ENCODE results near the gene KDM4C. TPM values are rescaled to one million over a fixed set of nuclear protein-coding genes. Genes with fewer than 3 reads are reported as not detected.

The KDM4C gene
- total and polyA plus RNA-seq, 5 donors from 2014 or later = 27.9 to 99.0 (median 32.0) TPM

GRCh38 chr9:6961845-6962522 is 204.2 kb downstream of the KDM4C start:
- Mint-ChIP-seq H3K36me3 (peaks cover 26% of the 10 kb centered on the region), H3K27ac (peak overlapping the region in 2 of 3 donors; percentile 6 to 47), H3K4me3 (no peak overlapping the region)

GRCh38 chr9:6965566-6965965 is 207.8 kb downstream of the KDM4C start:
- Mint-ChIP-seq H3K27ac (peak overlapping the region in 1 of 3 donors; percentile 38), H3K27me3 (no peaks in the 10 kb centered on the region)
- no peak for ATAC-seq (ENCODE audit: low read depth in 2 of 2)

More at GRCh38 chr9:6961845-6962522, 204.2 kb downstream of the KDM4C start:
- Histone ChIP-seq H3K27me3 (ENCODE audit: control insufficient read depth, insufficient read depth, low read length) (no peaks in the 10 kb centered on the region), H3K9me3 (ENCODE audit: control insufficient read depth in 2 of 2, low read length in 2 of 2) (no peaks in the 10 kb centered on the region), H3K36me3 (ENCODE audit: control insufficient read depth, insufficient read depth, low read length) (peaks cover 11% of the 10 kb centered on the region), H3K4me1 (ENCODE audit: control insufficient read depth, insufficient read depth, low read length, poor library complexity, severe bottlenecking) (no peaks in the 10 kb centered on the region), H3K4me3 (ENCODE audit: low read depth, low read length) (no peak overlapping the region), H3K27ac (ENCODE audit: insufficient read depth, low read length, poor library complexity, severe bottlenecking) (no peak overlapping the region)
- DNase-seq (no peak), ATAC-seq (ENCODE audit: low read depth in 2 of 2) (no peak)
- H3K4me1 Mint-ChIP-seq = peaks cover 5 to 18% (median 10%) of the 10 kb centered on the region in 4 donors
- no peaks in the 10 kb centered on the region for H3K9me3 Mint-ChIP-seq
- H3K27me3 Mint-ChIP-seq = no peaks in the 10 kb centered on the region

GRCh38 chr9:6968271-6968670 is 210.5 kb downstream of the KDM4C start:
- no peaks in the 10 kb centered on the region for H3K27me3 Mint-ChIP-seq
- H3K9me3 Mint-ChIP-seq = no peaks in the 10 kb centered on the region
- no peak overlapping the region for H3K4me3 ChIP-seq (ENCODE audit: low read depth, low read length)
- H3K27ac ChIP-seq (ENCODE audit: insufficient read depth, low read length, poor library complexity, severe bottlenecking) = no peak overlapping the region
- H3K27me3 ChIP-seq (ENCODE audit: control insufficient read depth, insufficient read depth, low read length) = no peaks in the 10 kb centered on the region
- H3K36me3 ChIP-seq (ENCODE audit: control insufficient read depth, insufficient read depth, low read length) = peaks cover 3% of the 10 kb centered on the region
- peaks cover 7% of the 10 kb centered on the region for H3K36me3 Mint-ChIP-seq
- ATAC-seq (ENCODE audit: low read depth in 2 of 2) (no peak), DNase-seq (no peak)
- no peaks in the 10 kb centered on the region for H3K4me1 ChIP-seq (ENCODE audit: control insufficient read depth, insufficient read depth, low read length, poor library complexity, severe bottlenecking)
- no peaks in the 10 kb centered on the region for H3K9me3 ChIP-seq (ENCODE audit: control insufficient read depth in 2 of 2, low read length in 2 of 2)
- no peak overlapping the region for H3K27ac Mint-ChIP-seq
- peaks cover 19 to 36% (median 21%) of the 10 kb centered on the region in 4 donors for H3K4me1 Mint-ChIP-seq
- no peak overlapping the region for H3K4me3 Mint-ChIP-seq

More at GRCh38 chr9:6965566-6965965, 207.8 kb downstream of the KDM4C start:
- H3K4me1 ChIP-seq (ENCODE audit: control insufficient read depth, insufficient read depth, low read length, poor library complexity, severe bottlenecking) = no peaks in the 10 kb centered on the region
- H3K27ac ChIP-seq (ENCODE audit: insufficient read depth, low read length, poor library complexity, severe bottlenecking) = no peak overlapping the region
- no peaks in the 10 kb centered on the region for H3K9me3 ChIP-seq (ENCODE audit: control insufficient read depth in 2 of 2, low read length in 2 of 2)
- DNase-seq = no peak
- Mint-ChIP-seq H3K4me1 (peaks cover 13 to 36% (median 20%) of the 10 kb centered on the region in 4 donors), H3K9me3 (no peaks in the 10 kb centered on the region), H3K4me3 (no peak overlapping the region), H3K36me3 (peaks cover 16% of the 10 kb centered on the region)
- H3K36me3 ChIP-seq (ENCODE audit: control insufficient read depth, insufficient read depth, low read length) = peaks cover 8% of the 10 kb centered on the region
- no peak overlapping the region for H3K4me3 ChIP-seq (ENCODE audit: low read depth, low read length)
- H3K27me3 ChIP-seq (ENCODE audit: control insufficient read depth, insufficient read depth, low read length) = no peaks in the 10 kb centered on the region

GRCh38 chr9:6969805-6970204 is 212.0 kb downstream of the KDM4C start:
- Mint-ChIP-seq H3K27me3 (no peaks in the 10 kb centered on the region), H3K27ac (peak overlapping the region in 1 of 3 donors; percentile 18), H3K9me3 (no peaks in the 10 kb centered on the region), H3K36me3 (peaks cover 3% of the 10 kb centered on the region), H3K4me1 (peaks cover 21 to 36% (median 26%) of the 10 kb centered on the region in 4 donors), H3K4me3 (no peak overlapping the region)
- ATAC-seq (ENCODE audit: low read depth in 2 of 2) (no peak), DNase-seq (no peak)
- H3K27me3 ChIP-seq (ENCODE audit: control insufficient read depth, insufficient read depth, low read length) = no peaks in the 10 kb centered on the region
- no peak overlapping the region for H3K4me3 ChIP-seq (ENCODE audit: low read depth, low read length)
- H3K27ac ChIP-seq (ENCODE audit: insufficient read depth, low read length, poor library complexity, severe bottlenecking) = no peak overlapping the region
- H3K36me3 ChIP-seq (ENCODE audit: control insufficient read depth, insufficient read depth, low read length) = peaks cover 3% of the 10 kb centered on the region
- no peaks in the 10 kb centered on the region for H3K4me1 ChIP-seq (ENCODE audit: control insufficient read depth, insufficient read depth, low read length, poor library complexity, severe bottlenecking)
- no peaks in the 10 kb centered on the region for H3K9me3 ChIP-seq (ENCODE audit: control insufficient read depth in 2 of 2, low read length in 2 of 2)

GRCh38 chr9:6973089-6973488 is 215.3 kb downstream of the KDM4C start:
- ATAC-seq (ENCODE audit: low read depth in 2 of 2) = no peak

GRCh38 chr9:6973762-6974161 is 216.0 kb downstream of the KDM4C start:
- no peak overlapping the region for H3K27ac Mint-ChIP-seq
- Histone ChIP-seq H3K9me3 (ENCODE audit: control insufficient read depth in 2 of 2, low read length in 2 of 2) (no peaks in the 10 kb centered on the region), H3K27ac (ENCODE audit: insufficient read depth, low read length, poor library complexity, severe bottlenecking) (no peak overlapping the region), H3K36me3 (ENCODE audit: control insufficient read depth, insufficient read depth, low read length) (no peaks in the 10 kb centered on the region), H3K27me3 (ENCODE audit: control insufficient read depth, insufficient read depth, low read length) (no peaks in the 10 kb centered on the region), H3K4me1 (ENCODE audit: control insufficient read depth, insufficient read depth, low read length, poor library complexity, severe bottlenecking) (no peaks in the 10 kb centered on the region), H3K4me3 (ENCODE audit: low read depth, low read length) (no peak overlapping the region)
- H3K27me3 Mint-ChIP-seq = no peaks in the 10 kb centered on the region
- H3K4me3 Mint-ChIP-seq = no peak overlapping the region
- ATAC-seq (ENCODE audit: low read depth in 2 of 2) (no peak), DNase-seq (no peak)
- H3K36me3 Mint-ChIP-seq = peaks cover 5% of the 10 kb centered on the region
- H3K4me1 Mint-ChIP-seq = peaks cover 20 to 26% (median 23%) of the 10 kb centered on the region in 4 donors
- H3K9me3 Mint-ChIP-seq = no peaks in the 10 kb centered on the region

More at GRCh38 chr9:6973089-6973488, 215.3 kb downstream of the KDM4C start:
- no peaks in the 10 kb centered on the region for H3K36me3 ChIP-seq (ENCODE audit: control insufficient read depth, insufficient read depth, low read length)
- no peaks in the 10 kb centered on the region for H3K27me3 ChIP-seq (ENCODE audit: control insufficient read depth, insufficient read depth, low read length)
- no peak overlapping the region for H3K4me3 ChIP-seq (ENCODE audit: low read depth, low read length)
- H3K27ac Mint-ChIP-seq = peak overlapping the region in 1 of 3 donors; percentile 4
- no peaks in the 10 kb centered on the region for H3K4me1 ChIP-seq (ENCODE audit: control insufficient read depth, insufficient read depth, low read length, poor library complexity, severe bottlenecking)
- no peak for DNase-seq
- H3K4me3 Mint-ChIP-seq = no peak overlapping the region
- no peaks in the 10 kb centered on the region for H3K9me3 Mint-ChIP-seq
- no peak overlapping the region for H3K27ac ChIP-seq (ENCODE audit: insufficient read depth, low read length, poor library complexity, severe bottlenecking)
- H3K36me3 Mint-ChIP-seq = peaks cover 3% of the 10 kb centered on the region
- H3K4me1 Mint-ChIP-seq = peaks cover 19 to 28% (median 25%) of the 10 kb centered on the region in 4 donors
- no peaks in the 10 kb centered on the region for H3K27me3 Mint-ChIP-seq
- no peaks in the 10 kb centered on the region for H3K9me3 ChIP-seq (ENCODE audit: control insufficient read depth in 2 of 2, low read length in 2 of 2)

GRCh38 chr9:6975198-6975597 is 217.4 kb downstream of the KDM4C start:
- DNase-seq (no peak), ATAC-seq (ENCODE audit: low read depth in 2 of 2) (no peak)
- H3K9me3 ChIP-seq (ENCODE audit: control insufficient read depth in 2 of 2, low read length in 2 of 2) = no peaks in the 10 kb centered on the region
- H3K27me3 ChIP-seq (ENCODE audit: control insufficient read depth, insufficient read depth, low read length) = no peaks in the 10 kb centered on the region
- H3K36me3 ChIP-seq (ENCODE audit: control insufficient read depth, insufficient read depth, low read length) = no peaks in the 10 kb centered on the region
- H3K36me3 Mint-ChIP-seq = peaks cover 6% of the 10 kb centered on the region
- no peaks in the 10 kb centered on the region for H3K9me3 Mint-ChIP-seq
- H3K4me3 ChIP-seq (ENCODE audit: low read depth, low read length) = no peak overlapping the region
- H3K27ac Mint-ChIP-seq = no peak overlapping the region
- no peaks in the 10 kb centered on the region for H3K4me1 ChIP-seq (ENCODE audit: control insufficient read depth, insufficient read depth, low read length, poor library complexity, severe bottlenecking)
- peaks cover 15 to 31% (median 24%) of the 10 kb centered on the region in 4 donors for H3K4me1 Mint-ChIP-seq
- no peaks in the 10 kb centered on the region for H3K27me3 Mint-ChIP-seq
- H3K4me3 Mint-ChIP-seq = no peak overlapping the region
- no peak overlapping the region for H3K27ac ChIP-seq (ENCODE audit: insufficient read depth, low read length, poor library complexity, severe bottlenecking)

GRCh38 chr9:6977761-6978160 is 220.0 kb downstream of the KDM4C start:
- DNase-seq (no peak), ATAC-seq (ENCODE audit: low read depth in 2 of 2) (no peak)
- no peaks in the 10 kb centered on the region for H3K27me3 Mint-ChIP-seq
- H3K9me3 ChIP-seq (ENCODE audit: control insufficient read depth in 2 of 2, low read length in 2 of 2) = no peaks in the 10 kb centered on the region
- H3K9me3 Mint-ChIP-seq = no peaks in the 10 kb centered on the region
- H3K27me3 ChIP-seq (ENCODE audit: control insufficient read depth, insufficient read depth, low read length) = no peaks in the 10 kb centered on the region
- H3K36me3 ChIP-seq (ENCODE audit: control insufficient read depth, insufficient read depth, low read length) = peaks cover 12% of the 10 kb centered on the region
- no peaks in the 10 kb centered on the region for H3K4me1 ChIP-seq (ENCODE audit: control insufficient read depth, insufficient read depth, low read length, poor library complexity, severe bottlenecking)
- H3K4me3 Mint-ChIP-seq = no peak overlapping the region
- H3K36me3 Mint-ChIP-seq = peaks cover 17% of the 10 kb centered on the region
- no peak overlapping the region for H3K27ac Mint-ChIP-seq
- H3K4me1 Mint-ChIP-seq = peaks cover 11 to 29% (median 20%) of the 10 kb centered on the region in 4 donors
- no peak overlapping the region for H3K27ac ChIP-seq (ENCODE audit: insufficient read depth, low read length, poor library complexity, severe bottlenecking)
- H3K4me3 ChIP-seq (ENCODE audit: low read depth, low read length) = no peak overlapping the region

Data from CD4-positive, CD25-positive, alpha-beta regulatory T cell (primary cell).